Smooth muscle cell (in vitro differentiated cells): ENCODE data around the gene CYB5R3. TPM values are rescaled to one million over a fixed set of nuclear protein-coding genes. Genes with fewer than 3 reads are reported as not detected.
A peak's percentile ranks its signal among the peaks of the same experiment; 100 is the strongest.

Source experiments
- DNase-seq: peaks from one replicate; lab custom pipeline; 2025; ENCODE audit not compliant: unreplicated experiment; lab: John Stamatoyannopoulos, UW
- H2AFZ ChIP-seq: fragments of 200-600 bp; sonication (generic); 2 replicates; pipeline ENCODE4 v1.6.0; 2016; ENCODE audit warnings: antibody characterized with exemption, low read depth, mild to moderate bottlenecking
- H3F3A ChIP-seq: fragments of 200-600 bp; sonication (generic); 2 replicates; pipeline ENCODE4 v1.6.0; 2017; ENCODE audit warnings: antibody characterized with exemption, low read depth
- H3K27ac ChIP-seq: fragments of 200-600 bp; sonication (generic); 2 replicates; pipeline ENCODE4 v1.5.1; 2016; ENCODE audit warnings: low read depth, mild to moderate bottlenecking
- H3K27me3 ChIP-seq: fragments of 200-600 bp; sonication (generic); 2 replicates; pipeline ENCODE4 v1.6.1; 2016; ENCODE audit warnings: low read depth, mild to moderate bottlenecking
- H3K36me3 ChIP-seq: fragments of 200-600 bp; sonication (generic); 2 replicates; pipeline ENCODE4 v1.5.1; 2016; ENCODE audit warnings: low read depth
- H3K4me1 ChIP-seq: fragments of 200-600 bp; sonication (generic); 2 replicates; pipeline ENCODE4 v1.5.1; 2016; ENCODE audit warnings: low read depth
- H3K4me2 ChIP-seq: fragments of 200-600 bp; sonication (generic); 2 replicates; pipeline ENCODE4 v1.6.0; 2016; ENCODE audit warnings: mild to moderate bottlenecking
- H3K4me3 ChIP-seq: fragments of 200-600 bp; sonication (generic); 2 replicates; pipeline ENCODE4 v1.5.1; 2016; ENCODE audit warnings: mild to moderate bottlenecking
- H3K79me2 ChIP-seq: fragments of 200-600 bp; sonication (generic); 2 replicates; pipeline ENCODE4 v1.6.0; 2016; ENCODE audit warnings: low read depth, mild to moderate bottlenecking
- H3K9ac ChIP-seq: fragments of 200-600 bp; sonication (generic); 2 replicates; pipeline ENCODE4 v1.6.0; 2016; ENCODE audit warnings: low read depth
- H3K9me3 ChIP-seq: fragments of 200-600 bp; sonication (generic); replicated peaks from 2 replicates; pipeline ENCODE4 v1.5.1; 2016; ENCODE audit warnings: low read depth
- H4K20me1 ChIP-seq: fragments of 200-600 bp; sonication (generic); 2 replicates; pipeline ENCODE4 v1.6.0; 2016; ENCODE audit warnings: low read depth
- WGBS: methylation state at CpG from one replicate; pipeline ENCODE4 v1.1.7; 2016; ENCODE audit warnings: low lambda C conversion rate; 5-methylcytosine and 5-hydroxymethylcytosine counted together
- polyA plus RNA-seq: library from polyadenylated mRNA; unstranded; fragments of >200 nt; fragmentation: Nextera tagmentation; extraction: Ambion mirVana; gene quantifications from 2 replicates; pipeline ENCODE4 v1.2.1, GENCODE V29; 2016
- total RNA-seq: library from RNA; depleted of rRNA; stranded (reverse); fragments of >200 nt; gene quantifications from 2 replicates; pipeline ENCODE4 v1.2.3, GENCODE V29; 2014
- TF ChIP-seq, protein P1 (sequence below): fragments of 200-600 bp; sonication (generic); IDR thresholded peaks from 2 replicates; pipeline ENCODE4 v1.5.1; 2017; ENCODE audit warnings: borderline replicate concordance, mild to moderate bottlenecking, antibody characterized with exemption; ENCODE audit not compliant: insufficient read depth, poor library complexity, severe bottlenecking

The CYB5R3 gene
- total and polyA plus RNA-seq, 2 experiments from 2014 or later = 76.8 to 365 TPM

DNA sequence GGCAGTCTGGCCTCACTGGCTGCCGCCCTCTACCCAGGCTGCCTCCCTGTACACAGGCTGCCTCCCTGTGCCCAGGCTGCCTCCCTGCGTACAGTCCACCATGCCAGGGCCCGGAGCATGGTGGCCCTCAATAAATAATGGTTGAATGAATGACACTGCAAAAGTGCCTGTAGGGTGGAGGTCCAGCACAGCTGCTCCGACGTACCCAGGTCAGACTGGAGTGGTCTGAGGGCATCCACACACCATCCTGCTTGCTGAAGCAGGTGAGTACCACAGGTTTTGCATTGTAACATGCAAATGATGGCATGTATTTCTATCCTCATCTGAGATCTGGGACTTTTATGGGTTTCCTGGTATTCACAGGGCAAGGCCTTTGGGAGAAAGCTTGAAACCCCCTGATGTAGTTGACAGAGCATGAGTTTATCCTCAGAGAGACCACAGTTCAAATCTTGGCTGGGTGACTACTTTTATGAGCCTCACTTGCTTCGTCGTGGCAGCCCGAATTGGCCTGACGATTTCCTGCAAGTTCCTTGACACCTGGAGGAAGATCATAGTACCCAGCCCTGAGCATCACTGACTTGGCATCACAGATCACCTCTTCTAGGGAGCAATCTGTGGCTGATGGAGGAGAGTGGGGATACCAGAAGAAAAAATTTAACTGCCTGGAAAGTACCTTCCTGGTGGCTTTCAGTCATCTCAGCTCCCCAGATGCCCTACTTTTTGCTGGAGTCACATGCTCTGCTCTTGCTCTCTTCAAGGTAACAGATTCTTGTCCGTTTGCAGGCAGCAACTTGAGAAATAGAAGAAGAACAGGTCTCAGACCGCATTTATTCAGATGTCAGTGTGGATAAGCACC lies 16.0 kb upstream of the CYB5R3 start:
- Histone ChIP-seq H3F3A (no peaks in the 10 kb centered on the region), H3K4me3 (no peak overlapping the region), H3K36me3 (no peaks in the 10 kb centered on the region), H3K9me3 (no peaks in the 10 kb centered on the region), H3K27me3 (no peaks in the 10 kb centered on the region), H2AFZ (no peak overlapping the region), H3K27ac (no peak overlapping the region), H3K79me2 (no peaks in the 10 kb centered on the region), H4K20me1 (no peaks in the 10 kb centered on the region), H3K9ac (no peak overlapping the region), H3K4me1 (no peaks in the 10 kb centered on the region), H3K4me2 (no peak overlapping the region)
- DNase-seq = no peak
- WGBS = 74% methylated on average over 11 of the region's 11 CpGs
- TF ChIP-seq, protein P1, sequence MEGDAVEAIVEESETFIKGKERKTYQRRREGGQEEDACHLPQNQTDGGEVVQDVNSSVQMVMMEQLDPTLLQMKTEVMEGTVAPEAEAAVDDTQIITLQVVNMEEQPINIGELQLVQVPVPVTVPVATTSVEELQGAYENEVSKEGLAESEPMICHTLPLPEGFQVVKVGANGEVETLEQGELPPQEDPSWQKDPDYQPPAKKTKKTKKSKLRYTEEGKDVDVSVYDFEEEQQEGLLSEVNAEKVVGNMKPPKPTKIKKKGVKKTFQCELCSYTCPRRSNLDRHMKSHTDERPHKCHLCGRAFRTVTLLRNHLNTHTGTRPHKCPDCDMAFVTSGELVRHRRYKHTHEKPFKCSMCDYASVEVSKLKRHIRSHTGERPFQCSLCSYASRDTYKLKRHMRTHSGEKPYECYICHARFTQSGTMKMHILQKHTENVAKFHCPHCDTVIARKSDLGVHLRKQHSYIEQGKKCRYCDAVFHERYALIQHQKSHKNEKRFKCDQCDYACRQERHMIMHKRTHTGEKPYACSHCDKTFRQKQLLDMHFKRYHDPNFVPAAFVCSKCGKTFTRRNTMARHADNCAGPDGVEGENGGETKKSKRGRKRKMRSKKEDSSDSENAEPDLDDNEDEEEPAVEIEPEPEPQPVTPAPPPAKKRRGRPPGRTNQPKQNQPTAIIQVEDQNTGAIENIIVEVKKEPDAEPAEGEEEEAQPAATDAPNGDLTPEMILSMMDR = no peak

DNA sequence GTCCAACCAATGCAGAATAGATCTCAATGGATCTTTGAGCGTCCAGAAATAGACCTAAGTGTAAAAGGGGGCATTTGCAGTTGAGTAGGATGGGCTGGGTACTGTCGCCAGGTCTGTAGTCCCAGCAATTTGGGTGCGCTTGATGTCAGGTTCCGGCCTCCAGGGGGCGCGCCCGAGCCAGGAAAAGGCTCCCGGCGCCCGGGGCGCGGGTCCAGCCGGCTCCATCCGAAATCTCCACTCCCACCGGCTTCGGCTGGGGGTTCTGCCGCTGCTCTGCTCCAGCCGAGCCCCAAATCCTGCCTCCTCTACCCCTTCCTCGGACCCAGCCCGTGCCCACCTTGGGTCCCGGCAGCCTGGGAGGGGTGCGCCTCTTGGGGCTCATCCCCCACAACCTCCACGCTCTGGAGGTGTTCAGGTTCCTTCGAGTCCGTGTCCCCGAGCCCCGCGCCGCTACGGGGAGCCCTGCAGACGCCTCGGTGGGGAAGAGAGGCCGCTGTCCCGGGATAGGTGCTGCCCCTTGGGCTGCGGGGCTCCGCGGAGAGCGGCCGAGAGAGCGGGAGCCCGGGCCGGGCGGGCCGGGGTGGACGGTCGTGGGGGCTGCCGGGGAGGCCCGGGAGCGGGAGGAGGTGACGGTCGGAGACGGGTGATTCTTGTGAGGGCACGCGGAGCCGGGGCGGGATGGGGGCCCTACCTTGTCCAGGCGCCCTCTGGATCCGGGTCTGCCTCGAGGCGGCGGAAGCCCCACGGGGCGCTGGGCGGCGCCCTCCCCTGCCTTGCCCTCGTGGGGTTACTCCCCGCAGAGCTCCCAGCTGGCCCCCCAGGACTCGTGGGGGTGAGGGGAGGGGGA lies 13.0 kb upstream of the CYB5R3 start:
- DNase-seq = peak; percentile 60

DNA sequence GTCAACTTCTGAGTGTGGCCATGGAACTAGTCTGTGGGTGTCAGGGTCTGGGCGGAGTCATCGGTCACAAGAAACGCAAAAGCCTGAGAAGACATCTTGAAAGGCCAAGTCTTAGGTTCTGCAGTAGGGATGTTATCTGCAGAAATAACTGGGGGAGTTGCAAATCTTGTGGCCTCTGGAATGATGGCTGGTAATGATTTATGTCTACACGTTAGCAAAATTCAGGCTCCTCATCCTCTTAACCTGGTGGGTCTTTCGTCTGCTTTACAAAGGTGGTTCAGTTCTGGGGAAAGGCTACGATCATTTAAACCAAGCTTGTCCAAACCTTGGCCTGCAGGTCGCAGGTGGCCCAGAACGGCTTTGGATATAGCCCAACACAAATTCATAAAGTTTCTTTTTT lies 7.4 kb upstream of the CYB5R3 start:
- H3K27ac ChIP-seq = no peak overlapping the region
- H2AFZ ChIP-seq = no peak overlapping the region
- no peak overlapping the region for H3K9ac ChIP-seq
- H3K4me2 ChIP-seq = no peak overlapping the region
- no peak overlapping the region for H3K4me3 ChIP-seq
- 95% methylated on average over 8 of the region's 8 CpGs for WGBS
- no peak for DNase-seq
- H3K79me2 ChIP-seq = no peaks in the 10 kb centered on the region
- no peaks in the 10 kb centered on the region for H3K36me3 ChIP-seq
- H4K20me1 ChIP-seq = no peaks in the 10 kb centered on the region
- no peaks in the 10 kb centered on the region for H3F3A ChIP-seq
- H3K9me3 ChIP-seq = no peaks in the 10 kb centered on the region
- no peaks in the 10 kb centered on the region for H3K4me1 ChIP-seq
- no peaks in the 10 kb centered on the region for H3K27me3 ChIP-seq
- TF ChIP-seq, protein P1 = no peak

More for the DNA sequence above, 13.0 kb upstream of the CYB5R3 start:
- Histone ChIP-seq H3K9ac (no peak overlapping the region), H3K4me3 (peak overlapping the region; percentile 59), H3K36me3 (no peaks in the 10 kb centered on the region), H3K9me3 (no peaks in the 10 kb centered on the region), H3K79me2 (no peaks in the 10 kb centered on the region), H3K27ac (no peak overlapping the region), H2AFZ (peak overlapping the region; percentile 98), H3K4me2 (peak overlapping the region; percentile 97), H3K4me1 (no peaks in the 10 kb centered on the region), H3F3A (no peaks in the 10 kb centered on the region), H3K27me3 (no peaks in the 10 kb centered on the region), H4K20me1 (no peaks in the 10 kb centered on the region)
- 2% methylated on average over 34 of the region's 68 CpGs for WGBS
- TF ChIP-seq, protein P1 = peak; percentile 87
